ENCODE measurements around the gene SLC22A1. TPM values are rescaled to one million over a fixed set of nuclear protein-coding genes. Genes with fewer than 3 reads are reported as not detected.
"Not testable (repeated sequence)": the region's sequence is repeated elsewhere in the genome, so short reads cannot be mapped to it uniquely, and the experiment has no call there.

The SLC22A1 gene
- total RNA-seq, 1 experiment from 2014 or later: not detected

DNA sequence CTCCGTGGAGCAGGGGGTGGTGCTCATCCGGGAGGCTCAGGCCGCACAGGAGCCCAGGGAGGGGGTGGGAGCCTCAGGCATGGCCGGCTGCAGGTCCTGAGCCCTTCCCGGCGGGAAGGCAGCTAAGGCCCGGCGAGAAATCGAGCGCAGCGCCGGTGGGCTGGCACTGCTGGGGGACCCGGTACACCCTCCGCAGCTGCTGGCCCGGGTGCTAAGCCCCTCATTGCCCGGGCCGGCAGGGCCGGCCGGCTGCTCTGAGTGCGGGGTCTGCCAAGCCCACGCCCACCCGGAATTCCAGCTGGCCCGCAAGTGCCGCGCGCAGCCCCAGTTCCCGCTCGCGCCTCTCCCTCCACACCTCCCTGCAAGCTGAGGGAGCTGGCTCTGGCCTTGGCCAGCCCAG is 7.1 kb upstream of the SLC22A1 start:
- in situ Hi-C loops (cut with HindIII; ENCODE audit: low pct_unique_long_range_greater_than_20kb, low sequenced_read_pairs); DNase-seq (ENCODE audit: low read depth): not testable (repeated sequence)

DNA sequence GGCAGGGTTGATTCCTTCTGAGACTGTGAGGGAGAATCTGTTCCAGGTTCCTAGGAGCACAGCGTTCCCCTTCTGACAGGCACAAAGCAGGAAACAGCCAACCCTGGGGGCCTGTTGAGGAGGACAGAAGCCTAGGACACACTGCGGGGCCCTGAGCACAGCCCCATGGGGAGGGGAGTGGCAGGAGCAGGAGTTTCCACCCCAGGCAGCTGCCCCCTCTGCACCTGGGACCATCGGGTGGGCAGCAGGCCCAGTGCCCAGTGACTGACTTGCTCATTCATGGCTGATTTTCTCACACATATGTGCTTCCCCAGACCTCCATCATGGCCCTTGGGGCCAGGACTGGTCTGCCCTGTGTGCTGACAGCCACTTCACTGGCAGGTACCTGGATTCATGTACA is 6.2 kb upstream of the SLC22A1 start:
- in situ Hi-C loops (cut with HindIII; ENCODE audit: low pct_unique_long_range_greater_than_20kb, low sequenced_read_pairs): no loop called here
- DNase-seq (ENCODE audit: low read depth): no peak

DNA sequence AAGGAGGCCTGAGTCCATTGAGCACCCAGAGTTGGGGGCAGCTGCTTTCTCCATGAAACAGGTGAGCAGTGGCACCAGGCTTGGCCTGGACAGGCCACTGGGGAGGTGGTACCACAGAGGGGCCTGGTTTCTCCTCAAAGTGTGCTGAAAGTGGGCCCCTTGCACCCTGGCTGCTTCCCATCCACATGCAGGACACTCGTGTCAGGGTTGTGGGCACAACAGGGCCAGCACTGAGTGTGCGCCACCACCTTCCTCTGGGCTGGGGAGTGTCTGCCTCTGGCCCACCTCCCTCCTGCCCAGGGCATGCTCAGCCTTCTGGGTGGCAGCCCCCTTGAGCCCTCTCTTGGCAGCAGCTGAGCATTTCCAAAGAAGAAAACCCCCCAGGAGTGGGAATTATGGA is 5.2 kb upstream of the SLC22A1 start:
- in situ Hi-C loops (cut with HindIII; ENCODE audit: low pct_unique_long_range_greater_than_20kb, low sequenced_read_pairs): no loop called here
- no peak for DNase-seq (ENCODE audit: low read depth)

DNA sequence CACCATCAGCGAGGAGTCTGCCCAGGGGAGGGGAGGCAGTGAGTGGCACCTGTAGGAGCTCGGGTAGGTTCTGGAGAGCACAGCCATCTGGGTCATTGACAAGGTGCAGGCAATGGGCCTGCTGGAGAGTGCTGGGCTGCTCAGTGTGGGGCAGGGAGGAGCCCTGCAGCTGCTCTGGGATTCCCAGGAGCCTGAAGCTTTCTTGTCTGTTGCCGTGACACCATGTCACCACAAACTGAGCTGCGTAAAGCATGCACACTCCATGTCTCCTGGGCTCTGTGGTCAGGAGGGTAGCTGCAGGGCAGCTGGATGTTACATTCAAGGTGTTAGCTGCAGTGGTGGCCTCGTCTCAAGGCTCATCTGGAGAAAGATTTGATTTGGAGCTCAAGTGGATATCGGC is 4.5 kb upstream of the SLC22A1 start:
- in situ Hi-C loops (cut with HindIII; ENCODE audit: low pct_unique_long_range_greater_than_20kb, low sequenced_read_pairs): no loop called here
- DNase-seq (ENCODE audit: low read depth): no peak

DNA sequence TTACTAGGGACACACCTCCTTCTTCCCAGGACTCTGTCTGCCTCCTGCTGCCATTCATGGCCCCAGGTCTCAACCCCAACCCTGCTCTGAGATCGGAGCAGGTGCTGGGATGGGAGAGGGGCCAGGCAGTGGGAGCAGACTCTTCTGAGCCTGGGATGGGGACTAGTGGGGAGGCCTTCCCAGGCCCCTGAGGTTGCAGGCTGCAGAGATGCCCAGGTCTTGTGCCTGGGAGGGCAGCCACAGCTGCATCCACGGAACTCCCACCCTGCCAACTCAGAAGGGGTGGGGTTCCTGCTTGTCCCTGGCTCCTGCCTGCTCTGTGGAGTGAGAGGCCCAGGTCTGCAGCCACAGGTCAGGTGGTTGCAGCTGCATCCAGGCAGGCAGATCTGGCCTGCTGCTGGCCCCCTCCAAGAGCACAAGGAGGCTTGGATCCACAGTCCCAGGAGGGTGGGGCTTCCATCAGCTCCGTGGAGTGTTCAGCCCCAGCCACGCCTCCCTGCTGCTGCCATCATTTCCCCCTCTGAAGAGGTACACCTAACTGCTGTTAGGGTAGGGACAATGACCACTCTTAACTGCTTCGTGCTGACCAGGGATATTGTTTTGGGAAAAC is 2.9 kb upstream of the SLC22A1 start:
- in situ Hi-C loops (cut with HindIII; ENCODE audit: low pct_unique_long_range_greater_than_20kb, low sequenced_read_pairs): no loop called here
- no peak for DNase-seq (ENCODE audit: low read depth)

DNA sequence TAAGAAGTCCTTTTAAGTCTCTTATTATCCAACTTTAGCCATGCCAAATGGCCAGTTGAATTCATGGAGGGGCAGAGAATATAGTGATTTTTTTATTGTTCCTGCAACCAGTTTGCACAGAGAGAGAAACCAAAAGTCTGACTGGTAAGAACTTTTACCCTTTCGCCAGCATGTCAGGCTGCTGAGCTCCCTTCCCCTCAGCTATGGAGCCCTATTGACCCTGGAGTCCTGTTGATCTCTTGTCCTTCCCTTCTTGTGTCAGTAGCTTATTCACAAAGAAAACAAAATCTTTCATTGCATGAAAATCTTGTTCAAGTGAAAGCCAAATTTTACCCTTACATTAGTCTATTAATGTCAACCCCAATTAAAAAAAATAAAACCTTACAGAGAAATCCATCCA is 1.5 kb upstream of the SLC22A1 start:
- in situ Hi-C loops (cut with HindIII; ENCODE audit: low pct_unique_long_range_greater_than_20kb, low sequenced_read_pairs): no loop called here

DNA sequence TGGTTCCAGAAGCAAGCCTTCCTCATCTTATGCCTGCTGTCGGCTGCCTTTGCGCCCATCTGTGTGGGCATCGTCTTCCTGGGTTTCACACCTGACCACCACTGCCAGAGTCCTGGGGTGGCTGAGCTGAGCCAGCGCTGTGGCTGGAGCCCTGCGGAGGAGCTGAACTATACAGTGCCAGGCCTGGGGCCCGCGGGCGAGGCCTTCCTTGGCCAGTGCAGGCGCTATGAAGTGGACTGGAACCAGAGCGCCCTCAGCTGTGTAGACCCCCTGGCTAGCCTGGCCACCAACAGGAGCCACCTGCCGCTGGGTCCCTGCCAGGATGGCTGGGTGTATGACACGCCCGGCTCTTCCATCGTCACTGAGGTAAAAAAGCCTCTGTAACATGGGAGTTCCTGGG is 366 bp downstream of the SLC22A1 start:
- in situ Hi-C loops (cut with HindIII; ENCODE audit: low pct_unique_long_range_greater_than_20kb, low sequenced_read_pairs): no loop called here
- DNase-seq (ENCODE audit: low read depth): no peak

More for the DNA sequence above, 1.5 kb upstream of the SLC22A1 start:
- DNase-seq (ENCODE audit: low read depth): no peak

DNA sequence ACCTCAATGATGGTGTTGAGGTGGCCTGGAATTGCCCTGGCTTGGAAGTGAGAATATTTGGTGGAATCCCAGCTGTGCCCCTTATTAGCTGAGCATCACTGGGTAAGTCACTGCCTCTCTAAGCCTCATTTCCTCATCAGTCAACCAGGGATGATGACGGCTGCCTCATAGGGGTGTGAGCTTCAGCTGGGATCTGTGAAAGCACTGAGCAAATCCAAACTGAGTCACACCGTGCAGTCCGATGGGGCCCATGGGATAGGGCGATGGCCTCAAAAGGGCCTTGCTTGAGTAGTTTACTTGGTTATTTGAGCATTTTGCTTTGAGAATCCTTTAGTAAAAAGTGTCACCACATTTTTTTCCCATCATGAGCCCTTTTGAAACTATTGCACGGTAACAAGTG is 1.1 kb downstream of the SLC22A1 start:
- in situ Hi-C loops (cut with HindIII; ENCODE audit: low pct_unique_long_range_greater_than_20kb, low sequenced_read_pairs): no loop called here
- no peak for DNase-seq (ENCODE audit: low read depth)

DNA sequence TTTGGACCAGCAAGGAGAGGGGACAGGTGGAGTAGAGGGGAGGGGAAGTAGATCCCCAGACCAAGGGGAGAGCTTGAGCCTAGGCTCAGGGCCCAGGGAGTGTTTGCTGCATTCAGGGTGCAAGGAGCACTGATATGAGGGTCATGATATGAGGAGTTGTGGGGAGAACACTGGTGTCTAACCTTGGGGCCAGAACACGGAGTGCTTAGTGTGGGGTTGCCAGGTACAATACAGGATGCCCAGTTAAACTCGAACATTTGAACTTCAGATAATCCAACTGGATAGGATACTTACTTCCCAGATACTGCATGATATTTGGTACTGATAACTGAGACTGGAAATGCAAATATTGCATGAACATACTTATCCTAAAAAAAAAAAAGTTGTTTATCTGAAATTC is 2.4 kb downstream of the SLC22A1 start:
- no peak for DNase-seq (ENCODE audit: low read depth)

DNA sequence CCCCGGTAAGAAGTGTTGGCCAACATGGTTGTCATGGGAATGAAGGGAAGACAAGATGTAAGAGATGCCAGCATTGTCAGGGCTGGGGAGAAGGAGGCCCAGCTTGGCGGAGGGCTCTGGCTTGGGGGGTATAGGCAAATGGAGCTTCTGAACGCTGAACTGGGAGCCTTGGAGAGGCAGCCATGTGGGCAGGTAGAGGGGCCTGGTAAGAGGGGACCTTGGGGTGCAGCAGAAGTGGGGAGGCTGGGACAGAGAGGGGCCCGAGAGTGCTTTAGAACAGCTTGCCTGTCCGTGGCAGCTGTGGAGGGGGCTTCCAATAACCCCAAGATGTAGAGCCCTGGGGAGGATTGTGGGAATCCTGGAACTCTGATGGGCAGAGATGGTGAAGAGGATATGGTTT is 3.0 kb downstream of the SLC22A1 start:
- in situ Hi-C loops (cut with HindIII; ENCODE audit: low pct_unique_long_range_greater_than_20kb, low sequenced_read_pairs): no loop called here
- DNase-seq (ENCODE audit: low read depth): no peak

More for the DNA sequence above, 2.4 kb downstream of the SLC22A1 start:
- in situ Hi-C loops (cut with HindIII; ENCODE audit: low pct_unique_long_range_greater_than_20kb, low sequenced_read_pairs): no loop called here

DNA sequence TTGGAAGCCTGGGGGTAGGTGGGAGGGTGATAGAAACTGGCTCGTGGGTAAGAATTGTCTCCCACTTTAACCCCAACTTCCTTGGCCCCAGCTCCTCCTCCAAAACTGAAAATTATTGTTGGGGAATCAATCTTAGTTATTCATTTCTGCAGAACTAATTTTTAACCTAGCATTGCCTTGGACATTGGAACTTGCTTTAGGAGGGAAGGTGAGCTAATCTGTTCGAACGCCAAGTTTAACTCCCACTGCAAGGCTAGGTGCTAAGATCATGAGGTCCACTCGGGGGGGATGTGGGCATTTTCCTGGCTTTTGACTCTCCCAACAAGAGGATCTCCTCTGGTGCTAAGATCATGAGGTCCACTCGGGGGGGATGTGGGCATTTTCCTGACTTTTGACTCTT is 3.5 kb downstream of the SLC22A1 start:
- DNase-seq (ENCODE audit: low read depth); in situ Hi-C loops (cut with HindIII; ENCODE audit: low pct_unique_long_range_greater_than_20kb, low sequenced_read_pairs): not testable (repeated sequence)

DNA sequence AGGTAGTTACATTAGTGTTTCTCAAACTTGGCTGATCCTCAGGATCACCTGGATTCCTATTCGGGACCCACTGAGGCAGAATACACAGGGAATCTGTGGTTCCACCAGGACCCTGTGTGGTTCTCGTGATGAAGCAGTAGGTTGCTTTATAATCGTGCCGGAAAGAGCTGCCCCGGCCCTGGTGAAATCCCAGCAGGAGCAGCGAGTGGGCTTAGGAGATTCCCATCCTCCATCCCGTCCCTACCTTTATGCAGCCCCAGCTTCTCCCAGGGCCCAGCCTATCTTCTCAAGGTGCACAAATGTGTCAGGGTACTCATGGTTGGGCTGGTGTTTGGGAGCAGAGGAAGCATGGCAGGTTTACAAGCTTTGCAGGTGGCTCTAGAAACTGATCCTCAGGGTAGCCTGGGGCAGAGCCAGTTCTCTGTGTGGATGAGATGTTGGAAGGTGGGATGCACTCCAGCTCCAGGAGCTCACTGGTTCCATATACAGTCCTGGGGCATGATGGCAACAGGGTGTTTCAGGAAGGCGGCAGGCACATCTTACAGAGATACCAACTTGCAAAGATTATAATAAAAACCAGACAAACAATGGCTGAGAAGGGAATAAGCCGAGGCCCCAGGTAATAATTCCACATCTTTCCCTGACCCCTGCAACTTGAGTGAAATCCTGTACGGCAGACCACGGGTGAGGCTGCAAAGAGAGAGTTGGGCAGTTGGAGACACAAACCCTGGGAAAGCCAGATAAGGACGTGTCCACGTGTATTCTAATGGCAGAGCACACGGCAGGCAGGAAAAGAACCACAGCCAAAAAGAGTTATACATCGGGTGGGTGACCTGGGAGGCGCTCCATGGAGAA is 5.9 kb downstream of the SLC22A1 start:
- in situ Hi-C loops (cut with HindIII; ENCODE audit: low pct_unique_long_range_greater_than_20kb, low sequenced_read_pairs): no loop called here
- no peak for DNase-seq (ENCODE audit: low read depth)

DNA sequence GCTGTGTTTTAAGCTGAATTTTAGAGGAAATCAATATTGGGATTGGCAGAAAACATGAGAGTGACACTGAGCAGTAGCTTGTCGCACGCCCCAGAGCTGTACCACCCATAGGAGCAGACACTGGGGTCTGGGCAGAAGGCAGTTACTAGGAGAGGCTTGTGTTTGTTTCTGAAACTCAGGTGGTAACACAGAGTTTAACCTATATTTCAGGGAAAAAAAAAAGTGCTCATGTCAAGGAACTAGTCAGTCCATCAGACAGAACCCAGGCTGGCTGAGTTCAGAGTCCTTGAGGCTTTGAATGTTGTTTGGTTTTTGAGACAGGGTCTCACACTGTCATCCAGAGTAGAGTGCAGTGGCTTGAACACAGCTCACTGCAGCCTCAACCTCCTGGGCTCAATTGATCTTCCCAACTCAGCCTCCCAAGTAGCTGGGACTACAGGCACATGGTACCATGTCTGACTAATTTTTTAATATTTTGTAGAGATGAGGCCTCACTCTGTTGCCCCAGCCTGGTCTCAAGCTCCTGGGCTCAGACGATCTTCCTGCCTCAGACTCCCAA is 6.6 kb downstream of the SLC22A1 start:
- DNase-seq (ENCODE audit: low read depth): no peak
- in situ Hi-C loops (cut with HindIII; ENCODE audit: low pct_unique_long_range_greater_than_20kb, low sequenced_read_pairs): no loop called here

DNA sequence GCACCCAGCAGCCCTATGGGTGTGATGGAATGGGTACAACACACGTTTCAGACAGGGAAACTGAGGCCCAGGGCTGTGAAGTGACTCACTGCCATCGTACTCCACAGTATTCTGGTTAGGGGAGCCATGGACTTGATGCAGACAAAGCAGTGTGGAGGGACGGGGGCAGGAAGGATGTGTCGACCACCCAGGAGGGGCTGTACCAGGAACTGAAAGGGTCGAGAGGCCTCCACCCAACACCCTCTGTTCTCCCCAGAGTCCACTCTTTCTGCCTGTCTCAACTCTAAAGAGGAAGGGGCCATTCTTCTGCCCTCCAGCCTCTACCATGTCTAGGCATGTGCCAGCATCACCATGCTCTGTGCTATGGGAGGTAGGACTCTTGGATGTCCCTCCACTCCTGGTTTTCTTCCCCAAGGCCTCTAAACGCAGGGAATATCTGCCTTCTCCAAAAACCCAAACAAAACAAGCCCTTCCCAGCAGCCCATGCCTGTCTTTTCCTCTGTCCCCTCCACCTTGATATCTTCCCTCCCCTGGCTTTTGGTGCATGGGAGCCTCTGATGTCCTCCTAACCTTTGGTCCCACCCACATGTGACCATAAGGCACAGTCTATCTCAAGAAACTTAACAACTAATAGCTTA is 7.4 kb downstream of the SLC22A1 start:
- in situ Hi-C loops (cut with HindIII; ENCODE audit: low pct_unique_long_range_greater_than_20kb, low sequenced_read_pairs): no loop called here
- no peak for DNase-seq (ENCODE audit: low read depth)

DNA sequence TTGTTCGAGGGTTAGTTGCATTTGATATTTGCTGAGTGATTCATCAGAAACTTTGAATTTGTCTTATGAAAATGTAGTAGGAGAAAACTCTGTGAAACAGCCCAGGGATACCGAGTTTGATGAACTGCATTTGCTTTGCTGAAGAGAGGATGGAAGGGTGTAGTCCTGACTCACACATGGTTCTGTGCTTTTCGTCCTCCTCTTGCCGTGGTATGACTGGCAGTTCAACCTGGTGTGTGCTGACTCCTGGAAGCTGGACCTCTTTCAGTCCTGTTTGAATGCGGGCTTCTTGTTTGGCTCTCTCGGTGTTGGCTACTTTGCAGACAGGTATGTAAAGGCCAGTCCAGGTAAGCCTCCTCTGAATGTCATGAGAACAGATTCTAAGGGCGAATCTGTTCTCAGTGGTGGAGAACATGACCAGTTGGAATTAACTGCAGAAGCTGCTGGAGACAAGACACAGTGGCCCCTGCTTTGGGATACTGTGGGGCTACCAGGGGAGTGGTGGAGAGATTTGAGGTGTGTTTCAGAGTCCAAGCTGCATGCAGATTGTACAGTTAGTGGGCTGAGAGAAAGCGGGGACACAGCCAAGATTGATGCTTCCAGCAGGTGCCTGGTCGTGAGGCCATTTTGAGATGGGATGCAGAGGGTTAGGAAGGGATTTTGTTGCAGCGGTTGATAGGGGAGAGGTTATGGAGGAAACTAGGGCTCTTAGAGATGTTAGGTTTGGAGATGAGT is 8.4 kb downstream of the SLC22A1 start:
- in situ Hi-C loops (cut with HindIII; ENCODE audit: low pct_unique_long_range_greater_than_20kb, low sequenced_read_pairs): no loop called here
- no peak for DNase-seq (ENCODE audit: low read depth)

DNA sequence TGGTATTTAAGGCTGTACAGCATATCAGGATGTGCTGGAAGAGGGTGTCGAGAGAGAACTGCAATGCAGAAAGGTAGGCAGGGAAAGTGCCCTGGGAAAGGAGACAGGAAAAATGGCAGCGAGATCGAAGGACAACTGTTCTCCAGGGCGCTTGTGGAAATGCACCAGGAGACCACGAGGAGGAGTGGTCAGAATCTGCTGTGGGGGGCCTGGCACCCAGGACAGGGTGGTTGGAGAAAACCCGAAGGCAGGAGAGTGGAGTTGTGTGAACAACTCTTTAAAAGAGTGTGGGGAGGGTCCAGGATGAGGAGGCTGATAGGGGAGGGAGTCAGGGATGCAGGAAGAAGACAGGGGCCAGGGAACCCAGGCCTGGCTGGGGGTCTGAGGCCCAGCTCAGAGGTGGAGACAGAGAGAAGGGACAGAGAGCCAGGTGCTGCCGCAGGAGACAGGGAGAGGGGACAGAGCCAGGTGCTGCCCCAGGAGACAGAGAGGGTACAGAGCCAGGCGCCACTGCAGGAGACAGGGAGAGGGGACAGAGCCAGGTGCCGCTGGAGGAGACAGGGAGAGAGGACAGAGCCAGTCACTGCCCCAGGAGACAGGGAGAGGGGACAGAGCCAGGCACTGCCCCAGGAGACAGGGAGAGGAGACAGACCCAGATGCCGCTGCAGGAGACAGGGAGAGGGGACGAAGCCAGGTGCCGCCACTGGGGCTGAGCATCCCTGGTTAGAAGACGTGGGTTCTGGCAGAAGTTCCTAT is 9.3 kb downstream of the SLC22A1 start:
- no peak for DNase-seq (ENCODE audit: low read depth)
- in situ Hi-C loops (cut with HindIII; ENCODE audit: low pct_unique_long_range_greater_than_20kb, low sequenced_read_pairs): no loop called here

DNA sequence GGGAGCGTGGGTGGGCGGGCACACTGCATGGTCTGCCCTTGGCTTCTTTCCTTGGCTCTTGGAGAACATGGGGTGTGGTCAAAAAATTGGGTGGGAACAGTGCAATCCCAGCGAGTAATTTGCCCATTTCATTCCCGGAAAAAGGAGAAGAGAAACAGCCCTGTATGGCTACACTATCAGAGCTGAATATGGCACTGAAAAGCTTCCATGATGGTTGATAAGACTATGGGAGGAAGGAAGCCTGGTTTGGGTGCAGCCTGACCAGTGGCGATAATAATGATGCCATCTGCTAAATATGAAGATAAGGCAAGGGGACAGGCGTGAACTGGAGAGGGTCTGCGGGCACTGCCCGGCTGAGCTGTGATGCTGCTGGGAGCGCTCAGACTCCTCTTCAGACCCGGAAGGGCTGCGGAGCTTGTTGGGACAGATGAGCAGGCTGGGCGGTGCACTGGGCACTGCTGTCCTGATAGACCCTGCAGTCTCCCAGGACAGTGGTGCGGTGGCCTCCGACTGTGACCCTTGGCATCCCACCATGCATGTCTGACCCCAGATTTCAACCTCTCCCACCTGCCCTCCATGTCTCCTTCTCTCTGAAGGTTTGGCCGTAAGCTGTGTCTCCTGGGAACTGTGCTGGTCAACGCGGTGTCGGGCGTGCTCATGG is 10.2 kb downstream of the SLC22A1 start:
- in situ Hi-C loops (cut with HindIII; ENCODE audit: low pct_unique_long_range_greater_than_20kb, low sequenced_read_pairs): no loop called here
- no peak for DNase-seq (ENCODE audit: low read depth)
